Measurements from ENCODE around the gene REEP1.

The REEP1 gene

GRCh38 chr2:86298411-86299390 lies 38.7 kb downstream of the REEP1 start:
- H3K36me3 ChIP-seq = no peaks in the 10 kb centered on the region
- H3K27me3 ChIP-seq (ENCODE audit: insufficient read depth, low read depth, severe bottlenecking) = no peaks in the 10 kb centered on the region
- peak; percentile 74 for TF ChIP-seq CTCF (IDR thresholded peaks at IDR 0.05; ENCODE audit: low read depth, low read length)
- no peaks in the 10 kb centered on the region for H3K9me3 ChIP-seq (ENCODE audit: severe bottlenecking)
- DNase-seq = peak; percentile 40
- H3K27ac ChIP-seq = no peak overlapping the region
- H3K4me3 ChIP-seq (ENCODE audit: low read depth, low read length) = no peak overlapping the region

GRCh38 chr2:86297382-86298147 lies 39.9 kb downstream of the REEP1 start:
- DNase-seq = peak; percentile 42
- no peaks in the 10 kb centered on the region for H3K9me3 ChIP-seq (ENCODE audit: severe bottlenecking)
- no peak overlapping the region for H3K27ac ChIP-seq
- H3K4me3 ChIP-seq (ENCODE audit: low read depth, low read length) = no peak overlapping the region
- H3K27me3 ChIP-seq (ENCODE audit: insufficient read depth, low read depth, severe bottlenecking) = no peaks in the 10 kb centered on the region
- no peaks in the 10 kb centered on the region for H3K36me3 ChIP-seq
- TF ChIP-seq CTCF (IDR thresholded peaks at IDR 0.05; ENCODE audit: low read depth, low read length) = peak; percentile 56; the same call in 1 of the 2 replicates

- Histone ChIP-seq H3K27me3 (ENCODE audit: insufficient read depth, low read depth, severe bottlenecking) (no peaks in the 10 kb centered on the region), H3K27ac (no peak overlapping the region), H3K4me3 (ENCODE audit: low read depth, low read length) (no peak overlapping the region), H3K9me3 (ENCODE audit: severe bottlenecking) (no peaks in the 10 kb centered on the region), H3K36me3 (no peaks in the 10 kb centered on the region)
- no peak for DNase-seq
- no peak for TF ChIP-seq CTCF (IDR thresholded peaks at IDR 0.05; ENCODE audit: low read depth, low read length)
These were observed 40.5 kb downstream of the REEP1 start for GRCh38 chr2:86296947-86297346.

GRCh38 chr2:86295066-86295465 lies 42.4 kb downstream of the REEP1 start:
- DNase-seq = no peak
- Histone ChIP-seq H3K4me3 (ENCODE audit: low read depth, low read length) (no peak overlapping the region), H3K27me3 (ENCODE audit: insufficient read depth, low read depth, severe bottlenecking) (no peaks in the 10 kb centered on the region), H3K36me3 (no peaks in the 10 kb centered on the region), H3K27ac (no peak overlapping the region), H3K9me3 (ENCODE audit: severe bottlenecking) (no peaks in the 10 kb centered on the region)
- no peak for TF ChIP-seq CTCF (IDR thresholded peaks at IDR 0.05; ENCODE audit: low read depth, low read length)

GRCh38 chr2:86293612-86294011 lies 43.8 kb downstream of the REEP1 start:
- DNase-seq = no peak

More at GRCh38 chr2:86293612-86294011, 43.8 kb downstream of the REEP1 start:
- no peak for TF ChIP-seq CTCF (IDR thresholded peaks at IDR 0.05; ENCODE audit: low read depth, low read length)
- Histone ChIP-seq H3K9me3 (ENCODE audit: severe bottlenecking) (no peaks in the 10 kb centered on the region), H3K27ac (no peak overlapping the region), H3K27me3 (ENCODE audit: insufficient read depth, low read depth, severe bottlenecking) (no peaks in the 10 kb centered on the region), H3K4me3 (ENCODE audit: low read depth, low read length) (no peak overlapping the region), H3K36me3 (no peaks in the 10 kb centered on the region)

Measured in WERI-Rb-1 (cell line).